ENCODE results near the gene TIMM50.
"Not testable (repeated sequence)": the region's sequence is repeated elsewhere in the genome, so short reads cannot be mapped to it uniquely, and the experiment has no call there.

TIMM50 gene

GRCh38 chr19:39470724-39471339 is 9.8 kb upstream of the TIMM50 start:
- no peak for DNase-seq (ENCODE audit: low read depth, low spot score)
- no peak overlapping the region for H3K4me3 ChIP-seq (ENCODE audit: low read depth, low read length)
- in situ Hi-C loops (cut with HindIII; ENCODE audit: low sequenced_read_pairs): no loop called here
- no peak for TF ChIP-seq CTCF (IDR thresholded peaks at IDR 0.05; ENCODE audit: low read depth, low read length)

- no peak for TF ChIP-seq CTCF (IDR thresholded peaks at IDR 0.05; ENCODE audit: low read depth, low read length)
- no peak for DNase-seq (ENCODE audit: low read depth, low spot score)
- in situ Hi-C loops (cut with HindIII; ENCODE audit: low sequenced_read_pairs): no loop called here
- H3K4me3 ChIP-seq (ENCODE audit: low read depth, low read length): no peak overlapping the region
Observed at GRCh38 chr19:39471756-39472536, 8.7 kb upstream of the TIMM50 start.

DNA sequence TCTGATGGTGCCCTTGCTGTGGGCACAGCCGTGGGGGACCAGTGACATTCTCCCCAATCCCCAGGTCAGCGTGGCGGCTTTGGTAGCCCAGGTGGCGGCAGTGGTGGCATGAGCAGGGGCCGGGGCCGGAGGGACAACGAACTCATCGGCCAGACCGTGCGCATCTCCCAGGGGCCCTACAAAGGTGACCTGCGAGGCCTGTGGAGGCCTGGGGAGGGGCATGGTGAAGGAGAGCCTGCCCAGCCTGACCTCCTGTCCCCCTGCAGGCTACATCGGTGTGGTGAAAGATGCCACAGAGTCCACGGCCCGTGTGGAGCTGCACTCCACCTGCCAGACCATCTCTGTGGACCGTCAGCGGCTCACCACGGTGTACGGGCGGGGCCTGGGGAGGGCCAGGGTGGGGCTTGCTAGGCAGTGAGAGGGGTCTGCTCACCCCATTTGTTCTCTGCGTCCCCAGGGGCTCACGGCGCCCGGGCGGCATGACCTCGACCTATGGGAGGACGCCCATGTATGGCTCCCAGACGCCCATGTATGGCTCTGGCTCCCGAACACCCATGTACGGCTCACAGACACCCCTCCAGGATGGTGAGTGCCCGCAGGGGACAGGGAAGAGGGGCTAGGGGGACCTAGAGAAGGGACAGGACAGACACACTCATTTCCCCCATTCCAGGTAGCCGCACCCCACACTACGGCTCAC is 7.7 kb upstream of the TIMM50 start:
- no peak for DNase-seq (ENCODE audit: low read depth, low spot score)
- no peak overlapping the region for H3K4me3 ChIP-seq (ENCODE audit: low read depth, low read length)
- TF ChIP-seq CTCF (IDR thresholded peaks at IDR 0.05; ENCODE audit: low read depth, low read length): no peak
- in situ Hi-C loops (cut with HindIII; ENCODE audit: low sequenced_read_pairs): no loop called here

DNA sequence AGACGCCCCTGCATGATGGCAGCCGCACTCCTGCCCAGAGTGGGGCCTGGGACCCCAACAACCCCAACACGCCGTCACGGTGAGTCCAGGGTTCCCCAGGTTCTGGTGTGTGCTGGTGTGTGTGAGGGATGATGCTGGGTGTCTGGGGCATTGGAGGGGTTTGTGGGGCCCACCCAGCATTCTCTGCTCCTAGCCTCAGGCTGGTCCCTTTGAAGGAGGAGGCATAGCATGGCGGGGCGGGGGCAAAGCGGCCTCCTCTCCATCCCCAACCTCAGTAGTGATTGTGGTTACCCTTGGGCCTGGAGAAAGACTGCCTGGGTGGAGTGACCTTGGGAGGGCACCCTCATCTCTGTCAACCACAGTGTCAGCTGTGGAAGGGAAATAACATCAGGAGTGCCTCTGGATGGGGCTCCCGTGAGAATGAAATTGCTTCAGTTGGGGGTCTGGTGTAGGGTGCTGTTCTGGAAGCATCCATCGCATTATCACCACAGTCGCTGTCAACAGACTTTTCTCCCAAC is 7.1 kb upstream of the TIMM50 start:
- H3K4me3 ChIP-seq (ENCODE audit: low read depth, low read length): no peak overlapping the region
- TF ChIP-seq CTCF (IDR thresholded peaks at IDR 0.05; ENCODE audit: low read depth, low read length): no peak
- DNase-seq (ENCODE audit: low read depth, low spot score): no peak
- in situ Hi-C loops (cut with HindIII; ENCODE audit: low sequenced_read_pairs): no loop called here

DNA sequence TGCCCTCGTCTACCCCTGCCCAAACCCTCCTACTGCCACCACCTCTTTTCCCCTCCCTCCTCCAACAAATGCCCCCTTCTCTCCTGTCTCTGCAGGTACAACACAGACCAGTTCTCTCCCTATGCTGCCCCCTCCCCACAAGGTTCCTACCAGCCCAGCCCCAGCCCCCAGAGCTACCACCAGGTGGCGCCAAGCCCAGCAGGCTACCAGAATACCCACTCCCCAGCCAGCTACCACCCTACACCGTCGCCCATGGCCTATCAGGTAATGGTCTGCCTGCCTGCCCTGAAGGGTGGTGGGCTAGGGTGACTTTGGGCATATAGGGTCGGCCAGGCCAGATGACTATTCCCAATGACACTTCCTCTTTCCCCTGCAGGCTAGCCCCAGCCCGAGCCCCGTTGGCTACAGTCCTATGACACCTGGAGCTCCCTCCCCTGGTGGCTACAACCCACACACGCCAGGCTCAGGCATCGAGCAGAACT is 6.5 kb upstream of the TIMM50 start:
- DNase-seq (ENCODE audit: low read depth, low spot score): peak; percentile 13
- in situ Hi-C loops (cut with HindIII; ENCODE audit: low sequenced_read_pairs): no loop called here
- TF ChIP-seq CTCF (IDR thresholded peaks at IDR 0.05; ENCODE audit: low read depth, low read length): peak; percentile 93
- no peak overlapping the region for H3K4me3 ChIP-seq (ENCODE audit: low read depth, low read length)

- no peak for DNase-seq (ENCODE audit: low read depth, low spot score)
- in situ Hi-C loops (cut with HindIII; ENCODE audit: low sequenced_read_pairs): no loop called here
- TF ChIP-seq CTCF (IDR thresholded peaks at IDR 0.05; ENCODE audit: low read depth, low read length): no peak
- no peak overlapping the region for H3K4me3 ChIP-seq (ENCODE audit: low read depth, low read length)
Observed at GRCh38 chr19:39475748-39476147, 4.9 kb upstream of the TIMM50 start.

DNA sequence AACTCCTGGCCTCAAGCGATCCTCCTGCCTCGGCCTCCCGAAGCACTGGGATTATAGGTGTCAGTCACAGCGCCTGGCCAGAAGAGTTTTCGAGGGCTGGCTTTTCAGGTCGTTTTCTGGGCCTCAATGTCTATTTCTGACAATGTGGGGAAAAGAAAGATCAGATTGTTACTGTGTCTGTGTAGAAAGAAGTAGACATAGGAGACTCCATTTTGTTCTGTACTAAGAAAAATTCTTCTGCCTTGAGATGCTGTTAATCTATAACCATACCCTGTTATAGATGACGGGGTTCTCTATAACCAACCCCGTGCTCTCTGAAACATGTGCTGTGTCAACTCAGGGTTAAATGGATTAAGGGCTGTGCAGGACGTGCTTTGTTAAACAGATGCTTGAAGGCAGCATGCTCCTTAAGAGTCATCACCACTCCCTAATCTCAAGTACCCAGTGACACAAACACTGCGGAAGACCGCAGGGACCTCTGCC is 1.3 kb upstream of the TIMM50 start:
- in situ Hi-C loops (cut with HindIII; ENCODE audit: low sequenced_read_pairs): not testable (repeated sequence)

More for the DNA sequence above, 1.3 kb upstream of the TIMM50 start:
- H3K4me3 ChIP-seq (ENCODE audit: low read depth, low read length); DNase-seq (ENCODE audit: low read depth, low spot score): not testable (repeated sequence)

All from astrocyte of the spinal cord (primary cell).